OCI-LY7 (cell line): ENCODE data around the gene NINJ1. TPM values are rescaled to one million over a fixed set of nuclear protein-coding genes. Genes with fewer than 3 reads are reported as not detected.
A peak's percentile ranks its signal among the peaks of the same experiment; 100 is the strongest.

ENCODE experiments used
- BruUV-seq: library from RNA; stranded (reverse); fragments of 400-500 nt; replicated peaks from 2 replicates; lab custom pipeline; 2021; lab: Mats Ljungman, UMichigan
- CTCF ChIA-PET: fragments of 300-600 bp; sonication (Branson Sonifier 250); formaldehyde crosslinking; loops from one replicate; lab custom pipeline; 2022; ENCODE audit warnings: antibody characterized with exemption; ENCODE audit not compliant: unreplicated experiment; lab: Charles Lee
- POLR2A ChIA-PET: fragments of 300-600 bp; sonication (Branson Sonifier 250); formaldehyde crosslinking; loops from one replicate; lab custom pipeline; 2022; ENCODE audit warnings: antibody characterized with exemption; lab: Charles Lee
- DNase-seq: peaks from one replicate; pipeline ENCODE4 v3.0.0-alpha.2; 2015; ENCODE audit warnings: low spot score
- H2AFZ ChIP-seq: fragments of 200-600 bp; sonication (generic), shearing (Covaris generic); 2 replicates; pipeline ENCODE4 v1.6.1; 2014; ENCODE audit warnings: mild to moderate bottlenecking, antibody characterized with exemption, low read length, moderate library complexity
- H3K27ac ChIP-seq: fragments of 200-600 bp; sonication (generic); 2 replicates; pipeline ENCODE4 v1.5.1; 2014; ENCODE audit warnings: mixed run types, low read depth, mild to moderate bottlenecking, moderate library complexity, low read length, inconsistent platforms; ENCODE audit not compliant: poor library complexity, severe bottlenecking
- H3K36me3 ChIP-seq: fragments of 200-600 bp; sonication (generic); 2 replicates; pipeline ENCODE4 v1.6.1; 2014; ENCODE audit warnings: mild to moderate bottlenecking, antibody characterized with exemption, low read length, moderate library complexity, mixed read lengths; ENCODE audit not compliant: insufficient read depth
- H3K4me1 ChIP-seq: fragments of 200-600 bp; sonication (generic); 2 replicates; pipeline ENCODE4 v1.5.1; 2014; ENCODE audit warnings: mild to moderate bottlenecking, low read length; ENCODE audit not compliant: insufficient read depth, poor library complexity, severe bottlenecking
- H3K4me2 ChIP-seq: fragments of 200-600 bp; sonication (generic); 2 replicates; pipeline ENCODE4 v1.6.1; 2014; ENCODE audit warnings: mild to moderate bottlenecking, low read length
- H3K4me3 ChIP-seq: fragments of 200-600 bp; sonication (generic); 2 replicates; pipeline ENCODE4 v1.5.1; 2014; ENCODE audit warnings: mild to moderate bottlenecking, low read depth, low read length; ENCODE audit not compliant: poor library complexity, severe bottlenecking
- H3K79me2 ChIP-seq: fragments of 200-600 bp; sonication (generic); 2 replicates; pipeline ENCODE4 v1.6.1; 2016; ENCODE audit warnings: low read depth, mild to moderate bottlenecking, low read length, moderate library complexity, mixed read lengths; ENCODE audit not compliant: insufficient read depth
- H3K9me2 ChIP-seq: fragments of 200-600 bp; sonication (generic); 2 replicates; pipeline ENCODE4 v1.6.1; 2016; ENCODE audit warnings: mild to moderate bottlenecking, low read length, mixed read lengths; ENCODE audit not compliant: insufficient read depth
- H3K9me3 ChIP-seq: fragments of 200-600 bp; sonication (generic); 2 replicates; pipeline ENCODE4 v1.6.1; 2014; ENCODE audit warnings: mild to moderate bottlenecking, mixed run types, low read length, mixed read lengths
- H4K20me1 ChIP-seq: fragments of 200-600 bp; sonication (generic); 2 replicates; pipeline ENCODE4 v1.6.1; 2014; ENCODE audit warnings: mild to moderate bottlenecking, antibody characterized with exemption, low read length, moderate library complexity, mixed read lengths; ENCODE audit not compliant: insufficient read depth
- EZH2phosphoT487 ChIP-seq: fragments of 200-600 bp; sonication (generic); IDR thresholded peaks from 2 replicates; pipeline ENCODE4 v1.6.1; 2018; ENCODE audit warnings: low read depth, borderline replicate concordance, mild to moderate bottlenecking, mixed run types, antibody characterized with exemption, low read length, moderate library complexity, mixed read lengths
- intact Hi-C: fragments of 100-400 bp; cut with micrococcal nuclease; formaldehyde crosslinking; loops from one replicate; pipeline ENCODE4 v1.10.0; 2022; ENCODE audit not compliant: unreplicated experiment
- total RNA-seq, 2 experiments: library from RNA; depleted of rRNA in 1 of 2; stranded (reverse); fragments of >200 nt in 1 of 2; shearing (Covaris generic) in 1 of 2; gene quantifications; 2 replicates each; pipeline ENCODE4 v1.2.3, GENCODE V29; 2014 to 2022
- TF ChIP-seq, protein P1 (sequence below): fragments of 200-600 bp; sonication (generic); conservative IDR thresholded peaks from 2 replicates; pipeline ENCODE4 v1.5.1; 2014; ENCODE audit warnings: mild to moderate bottlenecking, antibody characterized with exemption, low read length, moderate library complexity, mixed read lengths

NINJ1 gene
- total RNA-seq, 2 experiments from 2014 or later, result 13.3 to 18.3 TPM

- no TSS peak for BruUV-seq
- intact Hi-C loops, result no loop called here
Measured at GRCh38 chr9:93141771-93142483, 7.9 kb upstream of the NINJ1 start.

GRCh38 chr9:93139365-93140182 lies 5.5 kb upstream of the NINJ1 start:
- Histone ChIP-seq H3K9me3 (no peaks in the 10 kb centered on the region), H3K27ac (peak overlapping the region; percentile 52), H3K79me2 (no peaks in the 10 kb centered on the region), H3K4me1 (peaks cover 65% of the 10 kb centered on the region), H3K9me2 (no peaks in the 10 kb centered on the region), H3K4me3 (no peak overlapping the region), H3K4me2 (peak overlapping the region; percentile 45), H2AFZ (peak overlapping the region; percentile 81), H3K36me3 (no peaks in the 10 kb centered on the region), H4K20me1 (no peaks in the 10 kb centered on the region)
- TF ChIP-seq, protein P1, sequence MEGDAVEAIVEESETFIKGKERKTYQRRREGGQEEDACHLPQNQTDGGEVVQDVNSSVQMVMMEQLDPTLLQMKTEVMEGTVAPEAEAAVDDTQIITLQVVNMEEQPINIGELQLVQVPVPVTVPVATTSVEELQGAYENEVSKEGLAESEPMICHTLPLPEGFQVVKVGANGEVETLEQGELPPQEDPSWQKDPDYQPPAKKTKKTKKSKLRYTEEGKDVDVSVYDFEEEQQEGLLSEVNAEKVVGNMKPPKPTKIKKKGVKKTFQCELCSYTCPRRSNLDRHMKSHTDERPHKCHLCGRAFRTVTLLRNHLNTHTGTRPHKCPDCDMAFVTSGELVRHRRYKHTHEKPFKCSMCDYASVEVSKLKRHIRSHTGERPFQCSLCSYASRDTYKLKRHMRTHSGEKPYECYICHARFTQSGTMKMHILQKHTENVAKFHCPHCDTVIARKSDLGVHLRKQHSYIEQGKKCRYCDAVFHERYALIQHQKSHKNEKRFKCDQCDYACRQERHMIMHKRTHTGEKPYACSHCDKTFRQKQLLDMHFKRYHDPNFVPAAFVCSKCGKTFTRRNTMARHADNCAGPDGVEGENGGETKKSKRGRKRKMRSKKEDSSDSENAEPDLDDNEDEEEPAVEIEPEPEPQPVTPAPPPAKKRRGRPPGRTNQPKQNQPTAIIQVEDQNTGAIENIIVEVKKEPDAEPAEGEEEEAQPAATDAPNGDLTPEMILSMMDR, result no peak
- no peak for TF ChIP-seq EZH2phosphoT487
- intact Hi-C loops, result loop anchor here (5.0 kb wide), 1 partner anchor 77 kb away; no protein-coding TSS in a partner anchor
- POLR2A ChIA-PET, result interaction anchor here (1.1 to 1.6 kb wide), 2 partner anchors 12 to 126 kb away, joined by 4 to 5 read pairs; no protein-coding TSS in a partner anchor
- CTCF ChIA-PET, result interaction anchor here (0.6 to 1.0 kb wide), 3 partner anchors 14 to 65 kb away, joined by 3 read pairs; no protein-coding TSS in a partner anchor
- BruUV-seq, result no TSS peak
- DNase-seq, result peak; percentile 72

More at GRCh38 chr9:93141771-93142483, 7.9 kb upstream of the NINJ1 start:
- peaks cover 76% of the 10 kb centered on the region for H3K4me1 ChIP-seq
- H3K27ac ChIP-seq, result no peak overlapping the region
- H4K20me1 ChIP-seq, result no peaks in the 10 kb centered on the region
- H3K4me3 ChIP-seq, result no peak overlapping the region
- H3K79me2 ChIP-seq, result no peaks in the 10 kb centered on the region
- H3K4me2 ChIP-seq, result no peak overlapping the region
- no peaks in the 10 kb centered on the region for H3K36me3 ChIP-seq
- ChIA-PET CTCF (interaction anchor here (0.6 to 1.1 kb wide), 3 partner anchors 12 to 151 kb away, joined by 3 to 4 read pairs (median 3); no protein-coding TSS in a partner anchor), POLR2A (no interaction called here)
- TF ChIP-seq EZH2phosphoT487, result no peak
- TF ChIP-seq, protein P1, result no peak
- DNase-seq, result no peak
- 0 out of 2 replicates have a peak overlapping the region, but pooled peaks have one; percentile 2 for H2AFZ ChIP-seq
- H3K9me3 ChIP-seq, result no peaks in the 10 kb centered on the region; the same call in 1 of the 2 replicates
- H3K9me2 ChIP-seq, result no peaks in the 10 kb centered on the region
